Activated gamma-delta T cell (primary cell): Measurements from ENCODE around the gene ZNF780B.
"Not testable (repeated sequence)": the region's sequence is repeated elsewhere in the genome, so short reads cannot be mapped to it uniquely, and the experiment has no call there.

Experiments
- DNase-seq: peaks from one replicate; lab custom pipeline; 2025; lab: John Stamatoyannopoulos, UW
- total RNA-seq, 2 donors: gene quantifications; one replicate each; lab custom pipeline; 2026; lab: John Stamatoyannopoulos, UW

The ZNF780B gene
- total RNA-seq: 56.4 to 74.1 reads per million in 2 donors

DNA sequence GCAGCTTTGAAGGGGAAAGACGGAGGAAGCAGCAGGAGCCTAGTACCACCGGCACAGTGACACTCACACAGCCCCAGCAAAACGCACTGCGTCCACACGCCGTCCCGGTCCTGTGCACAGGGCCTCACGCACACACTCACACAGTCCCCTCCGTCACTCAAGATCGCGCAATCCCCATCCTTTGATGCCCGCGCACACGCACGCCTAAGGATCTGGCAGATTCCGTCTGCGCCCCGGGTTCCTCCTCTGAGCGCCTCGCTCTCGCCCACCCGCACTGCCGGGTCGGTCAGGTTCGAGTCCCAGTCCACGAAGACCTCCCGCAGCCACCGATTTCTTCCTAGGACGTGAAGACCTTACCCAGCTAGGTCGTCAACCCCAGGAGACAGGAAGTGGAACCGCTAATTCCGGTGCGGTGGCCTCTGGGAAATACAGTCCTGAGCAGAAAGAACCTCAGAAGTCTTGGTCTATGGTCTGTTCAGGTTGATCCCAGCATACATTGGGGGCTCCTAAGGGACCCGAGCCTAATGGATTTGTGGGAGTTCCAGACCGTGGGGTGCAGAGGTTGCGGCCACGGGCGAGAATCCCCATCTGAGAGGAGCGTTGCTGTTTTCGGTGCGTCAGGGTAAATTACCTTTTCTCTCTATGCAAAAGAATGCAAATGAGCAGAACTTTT is at the start of gene ZNF780B:
Gene ZNF780B (minus strand): TSS at position 400 of the 673 bp plus-strand sequence. CDS start 5,899 bp downstream, outside the sequence.
- DNase-seq: peak; percentile 17

DNA sequence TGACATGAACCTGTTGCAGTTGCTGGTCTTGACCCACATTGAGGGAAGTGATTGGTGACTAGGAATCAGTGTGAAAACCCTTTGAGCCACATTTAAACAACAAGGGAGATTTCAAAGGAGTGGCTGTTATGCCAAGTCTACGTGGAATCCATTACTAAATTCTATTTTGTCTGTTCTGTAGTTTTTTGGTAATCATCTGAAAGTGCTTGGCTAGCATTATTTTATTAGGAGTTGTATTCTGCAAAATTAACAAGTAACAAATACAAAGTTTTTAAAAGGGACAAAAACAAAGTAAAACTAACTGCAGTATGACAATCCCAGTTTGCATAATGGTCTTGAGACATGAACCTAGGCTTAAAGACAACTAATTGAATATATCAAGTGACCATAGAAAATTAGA is 48.7 kb upstream of the ZNF780B start:
- no peak for DNase-seq

DNA sequence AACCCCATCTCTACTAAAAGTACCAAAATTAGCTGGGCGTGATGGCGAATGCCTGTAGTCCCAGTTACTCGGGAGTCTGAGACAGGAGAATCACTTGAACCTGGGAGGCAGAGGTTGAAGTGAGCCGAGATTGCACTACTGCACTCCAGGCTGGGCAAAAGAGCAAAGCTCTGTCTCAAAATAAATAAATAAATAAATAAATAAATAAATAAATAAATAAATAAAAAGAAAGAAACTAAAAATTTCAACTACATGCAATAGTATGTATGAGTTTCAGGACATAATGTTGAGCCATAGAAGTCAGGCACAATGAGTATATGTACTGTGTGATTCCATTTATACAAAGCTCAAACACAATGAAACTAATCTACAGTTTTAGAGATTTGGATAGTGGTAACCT is 47.6 kb upstream of the ZNF780B start:
- DNase-seq: no peak

DNA sequence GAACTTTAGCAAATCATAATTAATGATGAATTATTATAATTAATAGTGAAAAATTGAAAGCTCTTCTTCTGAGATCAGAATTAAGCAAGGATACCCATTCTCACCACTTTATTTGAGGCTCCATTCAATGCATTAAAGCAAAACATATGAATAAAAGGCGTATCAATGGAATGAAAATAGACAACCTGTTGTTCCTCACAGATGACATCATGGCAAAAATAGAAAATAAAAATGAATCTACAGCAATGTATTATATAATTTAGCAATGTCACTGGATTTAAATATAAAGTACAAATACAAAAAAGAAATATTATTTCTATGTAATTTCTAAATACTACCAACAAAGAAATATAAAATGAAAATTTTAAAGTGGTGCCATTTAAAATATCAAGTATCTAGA is 45.8 kb upstream of the ZNF780B start:
- DNase-seq: no peak

DNA sequence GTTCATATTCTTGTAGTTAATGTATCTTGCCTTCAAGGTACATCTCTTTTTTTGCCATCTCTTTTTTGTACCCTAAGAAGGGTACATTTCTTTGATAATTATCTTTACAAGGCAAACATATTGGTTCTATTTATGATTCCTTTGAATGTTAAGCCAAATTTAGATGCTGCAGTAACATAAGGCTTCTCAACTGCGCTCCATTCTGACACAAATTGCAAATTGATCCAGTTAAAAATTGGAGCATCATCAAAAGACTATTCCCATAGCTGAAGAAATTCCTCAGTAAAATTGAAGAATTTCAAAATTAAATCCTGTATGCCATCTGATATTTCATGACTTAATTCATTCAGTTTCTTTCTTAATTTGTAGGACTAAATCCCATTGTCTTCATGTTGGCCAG is 37.4 kb upstream of the ZNF780B start:
- no peak for DNase-seq

DNA sequence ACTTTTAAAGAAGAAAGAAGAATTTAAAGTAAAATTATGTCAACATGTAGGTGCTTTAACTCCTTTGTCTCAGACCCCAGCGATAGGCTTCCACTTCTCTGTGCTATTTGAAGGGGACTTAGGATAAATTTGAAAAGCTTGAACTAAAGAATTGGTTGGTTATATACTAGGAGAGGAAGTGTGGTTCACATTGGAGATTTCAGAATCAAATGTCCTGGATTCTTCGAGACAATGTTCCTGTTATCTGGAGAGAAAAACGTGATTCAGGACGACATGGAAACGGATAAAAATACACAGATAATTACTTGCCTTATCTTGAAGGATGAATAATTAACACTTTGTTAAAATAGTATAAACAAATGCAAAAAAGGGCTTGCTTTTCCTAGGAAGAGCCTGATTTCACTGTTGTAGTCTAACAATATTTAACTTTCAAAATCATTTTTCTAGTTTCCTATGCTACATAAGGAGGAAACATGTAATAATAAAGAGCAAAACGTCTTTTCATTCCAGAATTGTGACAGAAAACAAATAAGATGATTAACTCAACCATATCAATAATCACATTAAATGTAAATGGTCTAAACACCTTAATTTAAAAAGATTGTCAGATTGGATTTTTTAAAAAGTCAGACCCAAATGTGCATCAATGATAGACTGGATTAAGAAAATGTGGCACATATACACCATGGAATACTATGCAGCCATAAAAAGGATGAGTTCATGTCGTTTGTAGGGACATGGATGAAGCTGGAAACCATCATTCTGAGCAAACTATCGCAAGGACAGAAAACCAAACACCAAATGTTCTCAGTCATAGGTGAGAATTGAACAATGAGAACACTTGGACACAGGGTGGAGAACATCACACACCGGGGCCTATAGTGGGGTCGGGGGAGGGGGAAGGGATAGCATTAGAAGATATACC is 35.4 kb upstream of the ZNF780B start:
- no peak for DNase-seq

DNA sequence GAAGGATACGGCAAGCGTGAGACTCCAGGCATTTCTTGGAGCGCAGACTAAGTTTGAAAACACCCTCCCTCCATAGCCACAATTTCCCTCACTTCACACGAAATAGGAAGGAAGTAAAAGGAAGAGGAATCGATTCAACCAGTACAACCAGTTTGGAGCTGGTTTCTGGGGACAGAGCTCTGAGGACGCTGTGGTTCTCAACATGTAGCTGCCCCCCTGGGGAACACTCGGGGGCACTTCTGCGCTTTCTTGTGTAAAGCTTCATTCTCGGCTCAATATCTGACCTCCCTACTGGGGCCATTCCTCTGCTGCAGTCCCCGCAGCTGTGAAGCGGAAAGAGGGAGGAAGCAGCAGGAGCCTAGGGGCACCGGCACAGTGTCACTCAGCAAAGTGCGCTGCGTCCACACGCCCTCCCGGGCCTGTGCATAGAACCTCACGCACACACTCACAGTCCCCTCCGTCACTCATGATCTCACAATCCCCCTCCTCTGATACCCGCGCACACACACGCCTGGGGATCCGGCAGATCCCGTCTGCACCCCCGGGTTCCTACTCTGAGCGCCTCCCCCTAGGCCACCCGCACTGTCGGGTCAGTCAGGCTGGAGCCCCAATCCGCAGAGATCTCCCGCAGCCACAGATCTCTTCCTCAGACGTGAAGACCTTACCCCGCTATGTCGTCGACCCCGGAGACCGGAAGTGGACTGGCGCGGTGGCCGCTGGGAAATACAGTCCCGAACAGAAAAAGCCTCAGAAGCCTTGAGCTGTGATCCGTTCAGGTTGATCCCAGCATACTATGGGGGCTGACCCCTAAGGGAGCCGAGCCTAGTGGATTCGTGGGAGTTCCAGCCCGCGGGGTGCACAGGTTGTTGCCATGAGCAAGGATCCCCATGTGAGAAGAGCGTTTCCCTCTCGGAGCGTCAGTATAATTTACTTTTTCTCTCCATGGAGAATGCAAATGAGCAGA is 34.5 kb upstream of the ZNF780B start, which contains the start of gene ZNF780A:
Gene ZNF780A (minus strand): TSS at position 703 of the 964 bp plus-strand sequence. CDS start 6,190 bp downstream, outside the sequence.
- DNase-seq: peak; percentile 61

DNA sequence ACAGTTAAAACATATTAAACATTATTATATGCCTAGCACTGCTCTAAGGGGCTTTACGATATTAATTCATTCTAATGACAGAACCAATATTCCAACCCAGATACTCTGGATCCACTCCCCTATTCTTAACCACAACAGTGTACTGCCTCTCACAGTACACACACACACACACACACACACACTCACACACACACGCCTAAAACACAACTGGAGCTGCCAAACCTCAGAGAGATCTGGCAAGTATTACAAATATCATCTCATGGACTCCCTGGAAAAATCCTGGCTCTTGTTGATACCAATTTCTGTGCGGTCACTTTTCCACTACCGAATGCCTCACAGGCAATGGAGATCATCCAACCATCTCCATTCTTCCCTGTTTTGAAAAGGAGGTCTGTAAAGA is 33.4 kb upstream of the ZNF780B start:
- DNase-seq: no peak

DNA sequence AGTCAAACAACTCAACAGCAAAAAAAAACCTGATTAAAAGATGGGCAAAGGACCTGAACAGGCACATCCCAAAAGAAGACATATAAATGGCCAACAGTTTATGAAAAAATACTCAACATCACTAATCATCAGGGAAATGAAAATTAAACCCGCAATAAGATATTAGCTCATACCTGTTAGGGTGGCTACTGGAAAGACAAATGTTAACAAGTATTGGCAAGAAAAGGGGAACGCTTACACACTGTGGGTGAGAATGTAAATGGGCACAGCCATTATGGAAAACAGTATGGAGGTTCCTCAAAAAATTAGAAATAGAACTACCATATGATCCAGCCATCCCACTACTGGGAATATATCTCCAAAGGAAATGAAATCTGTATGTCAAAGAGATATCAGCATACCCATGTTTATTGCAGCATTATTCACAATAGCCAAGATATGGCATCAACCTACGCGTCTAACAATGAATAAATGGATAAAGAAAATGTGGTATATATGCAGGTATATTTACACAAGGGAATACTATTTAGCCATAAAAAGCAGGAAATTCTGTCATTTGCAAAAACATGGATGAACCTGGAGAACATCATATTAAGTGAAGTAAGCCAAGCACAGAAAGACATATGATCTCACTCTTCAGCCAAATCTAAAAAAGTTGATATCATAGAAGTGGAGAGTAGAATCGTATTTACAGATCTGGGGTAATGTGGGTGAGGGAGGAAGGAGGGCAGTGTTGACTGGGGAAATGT is 32.4 kb upstream of the ZNF780B start:
- DNase-seq: no peak

DNA sequence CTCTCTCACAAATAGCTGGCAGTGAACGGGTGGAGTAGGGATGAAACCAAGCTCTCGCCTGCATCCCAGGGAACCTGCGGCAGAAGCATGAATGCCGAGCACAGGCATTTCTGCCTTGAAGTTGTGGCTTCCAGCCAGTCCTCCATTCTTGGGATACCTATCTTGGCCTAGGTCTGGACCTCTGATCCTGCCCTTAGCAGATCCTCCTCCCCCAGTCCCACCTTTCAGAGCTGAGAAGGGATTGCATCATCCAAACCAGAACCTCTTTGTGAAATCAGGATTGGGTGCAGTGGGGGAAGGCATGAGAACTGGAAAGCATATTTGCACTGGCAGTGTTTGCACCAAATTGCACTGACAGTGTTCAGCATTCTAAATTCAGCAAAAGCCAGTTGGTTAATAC is 28.9 kb upstream of the ZNF780B start:
- DNase-seq: no peak

DNA sequence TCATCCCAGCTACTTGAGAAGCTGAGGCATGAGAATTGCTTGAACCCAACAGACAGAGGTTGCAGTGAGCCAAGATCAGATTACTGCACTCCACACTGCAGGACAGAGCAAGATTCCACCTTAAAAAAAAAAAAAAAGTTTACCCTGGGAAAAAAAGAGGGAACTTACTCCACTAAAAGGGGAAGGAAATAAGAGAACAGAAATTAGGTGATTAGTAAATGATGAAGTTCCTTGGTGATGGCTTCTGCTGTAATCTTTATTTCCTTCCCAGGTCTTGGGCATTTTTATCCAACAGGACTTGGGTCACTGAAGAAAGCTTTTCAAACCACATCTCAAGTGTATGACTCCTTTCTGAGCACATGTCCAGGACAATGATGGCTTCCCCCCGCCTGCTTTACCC is 25.4 kb upstream of the ZNF780B start:
- DNase-seq: no peak

DNA sequence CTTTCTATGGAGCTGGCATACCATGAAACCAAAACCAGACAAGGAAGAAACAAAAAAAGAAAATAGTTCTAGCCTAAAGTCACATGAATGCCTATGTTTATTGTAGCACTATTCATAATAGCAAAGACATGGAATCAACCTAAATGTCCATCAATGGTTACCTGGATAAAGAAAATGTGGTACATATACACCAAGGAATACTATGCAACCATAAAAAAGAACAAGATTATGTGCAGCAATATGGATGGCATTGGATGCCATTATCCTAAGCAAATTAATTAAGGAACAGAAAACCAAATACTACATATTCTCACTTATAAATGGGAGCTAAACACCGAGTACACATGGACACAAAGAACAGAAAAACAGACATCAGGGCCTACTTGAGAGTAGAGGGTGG is 24.3 kb upstream of the ZNF780B start:
- no peak for DNase-seq

DNA sequence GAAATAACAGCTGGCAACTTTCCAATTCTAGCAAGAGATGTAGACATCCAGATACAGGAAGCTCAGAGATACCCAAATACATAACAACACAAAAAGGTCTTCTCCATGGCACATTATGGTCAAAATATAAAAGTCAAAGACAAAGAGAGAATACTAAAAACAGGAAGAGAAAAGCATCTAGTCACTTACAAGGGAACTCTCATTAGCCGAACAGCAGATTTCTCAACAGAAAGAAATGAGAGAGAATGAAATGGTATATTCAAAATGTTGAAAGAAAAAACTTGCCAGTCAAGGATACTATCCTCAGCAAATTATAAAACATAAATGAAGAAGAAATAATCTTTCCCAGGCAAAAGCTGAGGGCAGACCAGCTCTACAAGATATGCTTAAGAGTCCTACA is 22.3 kb upstream of the ZNF780B start:
- DNase-seq: no peak

DNA sequence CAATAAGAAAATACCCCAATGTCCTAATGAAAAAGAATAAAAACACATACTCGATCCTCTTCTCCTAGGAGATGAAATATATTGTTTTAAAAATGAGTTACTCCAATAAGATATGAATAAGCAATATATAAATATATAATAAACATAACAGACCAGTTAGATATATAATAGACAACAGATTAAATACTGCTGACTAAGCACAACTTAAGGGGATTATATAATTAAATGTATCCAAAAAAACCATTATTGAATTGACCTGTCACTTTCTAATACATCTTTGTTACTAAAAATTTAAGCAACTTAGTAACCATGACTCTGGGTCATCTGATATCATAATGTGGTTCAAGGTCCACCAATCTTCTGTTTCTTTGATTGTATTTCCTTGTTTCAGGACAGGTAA is 14.0 kb upstream of the ZNF780B start:
- DNase-seq: no peak

DNA sequence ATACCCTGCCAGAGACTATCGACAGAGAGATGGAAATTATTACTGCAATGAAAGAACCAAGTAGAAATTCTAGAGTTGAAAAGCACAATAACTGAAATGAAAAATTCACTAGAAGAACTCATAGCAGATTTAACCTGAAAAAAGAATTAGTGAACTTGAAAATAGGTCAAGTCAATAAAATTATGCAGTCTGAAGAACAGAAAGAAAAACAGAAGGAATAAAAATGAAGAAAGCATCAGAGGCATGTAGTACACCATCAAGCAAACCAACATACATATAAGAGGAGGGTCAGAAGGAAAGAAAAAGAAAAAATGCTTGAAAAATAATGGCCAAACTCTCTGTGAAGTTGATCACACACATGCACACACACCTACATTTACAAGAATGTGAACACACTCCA is 3.6 kb upstream of the ZNF780B start:
- no peak for DNase-seq

DNA sequence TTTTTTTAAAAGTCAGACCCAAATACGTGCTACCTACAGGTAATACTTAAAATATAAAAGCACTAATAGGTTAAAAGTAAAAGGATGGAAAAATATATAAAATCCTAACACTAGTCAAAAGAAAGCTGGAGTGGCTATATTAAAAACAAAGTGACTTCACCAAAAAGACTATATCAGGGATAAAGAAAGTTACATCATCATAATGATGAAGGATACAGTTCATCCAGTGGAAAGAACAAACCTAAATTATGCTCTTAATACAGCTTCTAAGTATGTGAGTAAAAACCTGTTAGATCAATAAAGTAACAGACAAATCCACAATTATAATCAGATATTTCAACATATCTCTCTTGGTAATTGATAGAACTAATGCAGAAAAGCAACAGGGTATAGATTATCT is 1.1 kb upstream of the ZNF780B start:
- no peak for DNase-seq

DNA sequence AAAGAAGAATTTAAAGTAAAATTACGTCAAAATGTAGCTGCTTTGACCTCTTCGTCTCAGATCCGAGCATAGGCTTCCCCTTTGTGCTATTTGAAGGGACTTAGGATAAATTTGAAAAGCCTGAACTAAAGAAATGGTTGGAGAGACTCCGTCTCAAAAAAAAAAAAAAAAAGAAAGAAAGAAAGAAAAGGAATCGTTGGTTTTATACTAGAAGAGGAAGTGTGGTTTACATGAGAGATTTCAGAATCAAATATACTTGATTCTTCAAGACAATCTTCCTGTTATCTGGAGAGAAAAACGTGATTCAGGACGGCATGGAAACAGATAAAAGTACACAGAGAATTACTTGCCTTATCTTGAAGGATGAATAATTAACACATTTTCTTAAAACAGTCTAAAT is 474 bp upstream of the ZNF780B start:
- no peak for DNase-seq

DNA sequence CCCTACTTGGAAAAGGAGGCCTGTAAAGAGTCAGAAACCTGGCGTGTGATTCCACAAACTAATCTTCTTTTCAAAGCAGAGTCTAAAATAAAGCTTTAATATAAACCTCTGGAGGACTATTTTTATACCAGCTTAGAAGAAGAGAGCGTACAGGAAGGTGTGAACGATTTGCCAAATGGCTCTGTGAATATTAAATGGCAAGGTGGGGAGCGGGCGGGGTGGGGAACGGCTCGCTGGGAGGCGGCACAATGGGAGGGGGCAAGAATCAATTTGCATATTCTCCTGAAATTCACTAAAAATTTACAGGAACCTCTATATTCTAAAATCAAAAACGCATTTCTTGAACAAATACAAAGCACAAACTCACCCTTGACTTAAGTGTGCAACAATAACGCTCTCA is 982 bp downstream of the ZNF780B start:
- no peak for DNase-seq

DNA sequence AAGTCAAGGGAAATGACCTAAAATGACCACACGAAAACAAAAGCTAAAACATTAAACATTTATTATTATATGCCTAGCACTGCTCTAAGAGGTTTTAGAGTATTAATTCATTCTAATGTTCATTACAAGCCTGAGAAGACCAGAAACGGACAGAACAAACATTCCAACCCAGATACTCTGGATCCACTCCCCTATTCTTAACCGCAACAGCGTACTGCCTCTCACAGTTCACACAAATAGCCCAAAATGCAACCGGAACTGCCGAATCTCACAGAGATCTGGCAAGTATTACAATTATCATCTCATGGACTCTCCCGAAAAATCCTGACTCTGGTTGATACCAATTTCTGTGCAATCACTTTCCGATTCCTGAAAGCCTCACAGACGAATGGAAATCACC is 1.4 kb downstream of the ZNF780B start:
- no peak for DNase-seq

DNA sequence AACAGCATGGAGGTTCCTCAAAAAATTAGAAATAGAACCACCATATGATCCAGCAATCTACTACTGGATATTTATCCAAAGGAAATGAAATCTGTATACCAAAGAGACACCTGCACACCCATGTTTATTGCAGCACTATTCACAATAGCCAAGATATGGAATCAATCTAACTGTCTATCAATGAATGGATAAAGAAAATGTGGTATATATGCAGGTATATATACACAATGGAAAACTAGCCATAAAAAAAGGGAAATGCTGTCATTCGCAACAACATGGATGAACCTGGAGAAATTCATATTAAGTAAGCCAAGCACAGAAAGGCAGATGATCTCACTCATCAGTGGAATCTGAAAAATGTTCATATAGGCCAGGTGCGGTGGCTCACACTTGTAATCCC is 2.5 kb downstream of the ZNF780B start:
- DNase-seq: no peak

DNA sequence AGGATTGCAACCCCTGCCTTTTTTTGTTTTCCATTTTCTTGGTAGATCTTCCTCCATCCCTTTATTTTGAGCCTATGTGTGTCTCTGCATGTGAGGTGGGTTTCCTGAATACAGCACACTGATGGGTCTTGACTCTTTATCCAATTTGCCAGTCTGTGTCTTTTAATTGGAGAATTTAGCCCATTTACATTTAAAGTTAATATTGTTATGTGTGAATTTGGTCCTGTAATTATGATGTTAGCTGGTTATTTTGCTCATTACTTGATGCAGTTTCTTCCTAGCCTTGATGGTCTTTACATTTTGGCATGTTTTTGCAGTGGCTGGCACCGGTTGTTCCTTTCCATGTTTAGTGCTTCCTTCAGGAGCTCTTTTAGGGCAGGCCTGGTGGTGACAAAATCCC is 14.3 kb downstream of the ZNF780B start:
- DNase-seq: not testable (repeated sequence)
